Activated CD4-positive, alpha-beta memory T cell treated with anti-CD3 and anti-CD28 coated beads for 36 hours (primary cell): ENCODE data around the gene GPR45. TPM values are rescaled to one million over a fixed set of nuclear protein-coding genes. Genes with fewer than 3 reads are reported as not detected.

Experiments
- CTCF ChIA-PET: fragments of 350-600 bp; sonication (Branson Sonifier 250); formaldehyde crosslinking; loops from one replicate; lab custom pipeline; 2021; ENCODE audit warnings: antibody characterized with exemption, inconsistent platforms; lab: Charles Lee
- POLR2A ChIA-PET: fragments of 350-600 bp; sonication (Branson Sonifier 250); formaldehyde crosslinking; loops from one replicate; lab custom pipeline; 2021; ENCODE audit warnings: antibody characterized with exemption; lab: Charles Lee
- DNase-seq: peaks from one replicate; pipeline ENCODE4 v3.0.0-alpha.2; 2020
- H3K27ac Mint-ChIP-seq: one replicate; pipeline ENCODE4 v1.8.0; 2021; ENCODE audit warnings: mixed read lengths
- H3K27me3 Mint-ChIP-seq: one replicate; pipeline ENCODE4 v1.8.0; 2021; ENCODE audit warnings: mixed read lengths
- H3K36me3 Mint-ChIP-seq: one replicate; pipeline ENCODE4 v1.8.0; 2021; ENCODE audit warnings: mixed read lengths
- H3K4me1 Mint-ChIP-seq: one replicate; pipeline ENCODE4 v1.8.0; 2021; ENCODE audit warnings: low read depth, mixed read lengths
- H3K4me3 Mint-ChIP-seq: one replicate; pipeline ENCODE4 v1.8.0; 2021; ENCODE audit warnings: mild to moderate bottlenecking, mixed read lengths
- H3K9me3 Mint-ChIP-seq: one replicate; pipeline ENCODE4 v1.8.0; 2021; ENCODE audit warnings: mixed read lengths
- intact Hi-C: fragments of 100-400 bp; cut with micrococcal nuclease; formaldehyde crosslinking; loops from one replicate; pipeline ENCODE4 v1.15.1; 2023
- total RNA-seq, 2 experiments: library from RNA; stranded (reverse); gene quantifications; one replicate each; pipeline ENCODE4 v1.2.3, GENCODE V29; 2021

Gene GPR45, protein sequence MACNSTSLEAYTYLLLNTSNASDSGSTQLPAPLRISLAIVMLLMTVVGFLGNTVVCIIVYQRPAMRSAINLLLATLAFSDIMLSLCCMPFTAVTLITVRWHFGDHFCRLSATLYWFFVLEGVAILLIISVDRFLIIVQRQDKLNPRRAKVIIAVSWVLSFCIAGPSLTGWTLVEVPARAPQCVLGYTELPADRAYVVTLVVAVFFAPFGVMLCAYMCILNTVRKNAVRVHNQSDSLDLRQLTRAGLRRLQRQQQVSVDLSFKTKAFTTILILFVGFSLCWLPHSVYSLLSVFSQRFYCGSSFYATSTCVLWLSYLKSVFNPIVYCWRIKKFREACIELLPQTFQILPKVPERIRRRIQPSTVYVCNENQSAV
- total RNA-seq, result not detected

DNA sequence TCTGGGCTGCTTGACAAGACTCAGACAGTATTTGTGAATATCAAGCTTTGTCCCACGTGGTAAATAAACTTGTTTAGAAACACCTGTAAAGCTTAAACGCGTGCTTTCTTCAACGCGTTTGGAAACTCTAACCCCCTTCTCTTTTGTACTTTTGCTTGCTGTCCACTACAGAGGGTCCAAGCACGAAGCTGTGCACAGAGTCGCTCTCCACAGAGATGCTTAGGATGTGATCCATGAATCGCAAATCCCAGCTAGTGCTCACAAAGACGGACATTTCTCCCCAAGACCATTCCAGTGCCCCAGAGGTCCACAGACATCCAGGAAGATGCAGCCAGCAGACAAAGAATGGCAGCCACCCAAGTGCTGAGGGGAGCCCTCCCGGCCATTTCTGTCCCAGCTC lies at the start of gene GPR45:
Gene GPR45 (plus strand): TSS at position 301 of the 400 bp plus-strand sequence. CDS start 116 bp downstream, outside the sequence.
- H3K4me3 Mint-ChIP-seq, result no peak within 1 kb of the TSS
- intact Hi-C loops, result no loop called here
- no peaks in the 10 kb centered on the region for H3K9me3 Mint-ChIP-seq
- DNase-seq, result no peak
- H3K4me1 Mint-ChIP-seq, result peaks cover 13% of the 10 kb centered on the region
- H3K27me3 Mint-ChIP-seq, result peaks cover 8% of the 10 kb centered on the region
- ChIA-PET POLR2A (no interaction called here), CTCF (interaction anchor here (0.8 to 7.7 kb wide), 2 partner anchors 11 to 126 kb away, joined by 5 to 222 read pairs; no protein-coding TSS in a partner anchor)
- H3K27ac Mint-ChIP-seq, result no peak within 1 kb of the TSS
- H3K36me3 Mint-ChIP-seq, result no peaks in the 10 kb centered on the region

DNA sequence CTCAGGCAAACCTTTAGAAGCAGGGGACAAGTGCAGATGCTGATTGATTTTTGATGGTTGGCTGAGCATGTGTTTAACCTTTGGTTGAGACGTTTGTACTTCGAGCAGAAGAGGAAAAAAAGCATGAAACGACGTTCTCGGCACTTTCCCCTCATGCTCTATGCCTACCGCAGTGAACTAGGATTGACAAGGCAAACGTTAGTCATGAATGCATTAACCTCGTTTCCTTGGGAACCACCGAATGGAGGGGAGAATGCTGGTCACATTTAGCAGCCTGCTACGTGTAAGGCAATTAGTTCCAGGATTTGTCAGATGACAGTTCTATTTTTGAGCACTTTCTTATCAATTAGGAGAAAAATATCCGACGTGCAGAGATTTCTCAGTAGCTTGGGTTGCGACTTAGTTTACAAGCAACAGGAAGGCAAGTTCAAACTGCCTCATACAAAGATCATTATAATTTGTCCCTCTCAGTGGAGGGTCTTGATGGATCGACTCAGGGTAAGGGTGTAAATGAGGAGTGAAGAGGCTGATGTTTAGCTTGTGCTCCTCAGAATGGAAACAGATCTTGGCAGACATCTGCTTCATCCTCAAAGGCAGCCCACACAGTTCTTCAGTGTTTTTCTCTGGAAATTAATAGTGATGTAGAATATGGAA lies 47.4 kb upstream of the GPR45 start:
- CTCF ChIA-PET, result interaction anchor here (0.6 kb wide), 1 partner anchor 1153 kb away, joined by 4 read pairs; no protein-coding TSS in a partner anchor
- intact Hi-C loops, result no loop called here
- POLR2A ChIA-PET, result no interaction called here
- DNase-seq, result no peak
- Mint-ChIP-seq H3K27me3 (peaks cover 20% of the 10 kb centered on the region), H3K4me1 (no peaks in the 10 kb centered on the region), H3K9me3 (peaks cover 5% of the 10 kb centered on the region), H3K27ac (no peak overlapping the region), H3K36me3 (no peaks in the 10 kb centered on the region), H3K4me3 (no peak overlapping the region)

- intact Hi-C loops, result no loop called here
- no peaks in the 10 kb centered on the region for H3K4me1 Mint-ChIP-seq
- H3K9me3 Mint-ChIP-seq, result no peaks in the 10 kb centered on the region
- H3K27me3 Mint-ChIP-seq, result peaks cover 19% of the 10 kb centered on the region
- DNase-seq, result no peak
- no peak overlapping the region for H3K4me3 Mint-ChIP-seq
- POLR2A ChIA-PET, result no interaction called here
- no peaks in the 10 kb centered on the region for H3K36me3 Mint-ChIP-seq
- H3K27ac Mint-ChIP-seq, result no peak overlapping the region
- CTCF ChIA-PET, result interaction anchor here (1.0 kb wide), 1 partner anchor 42 kb away, joined by 3 read pairs; no protein-coding TSS in a partner anchor
Measured at GRCh38 chr2:105196651-105197050, 44.9 kb upstream of the GPR45 start.

DNA sequence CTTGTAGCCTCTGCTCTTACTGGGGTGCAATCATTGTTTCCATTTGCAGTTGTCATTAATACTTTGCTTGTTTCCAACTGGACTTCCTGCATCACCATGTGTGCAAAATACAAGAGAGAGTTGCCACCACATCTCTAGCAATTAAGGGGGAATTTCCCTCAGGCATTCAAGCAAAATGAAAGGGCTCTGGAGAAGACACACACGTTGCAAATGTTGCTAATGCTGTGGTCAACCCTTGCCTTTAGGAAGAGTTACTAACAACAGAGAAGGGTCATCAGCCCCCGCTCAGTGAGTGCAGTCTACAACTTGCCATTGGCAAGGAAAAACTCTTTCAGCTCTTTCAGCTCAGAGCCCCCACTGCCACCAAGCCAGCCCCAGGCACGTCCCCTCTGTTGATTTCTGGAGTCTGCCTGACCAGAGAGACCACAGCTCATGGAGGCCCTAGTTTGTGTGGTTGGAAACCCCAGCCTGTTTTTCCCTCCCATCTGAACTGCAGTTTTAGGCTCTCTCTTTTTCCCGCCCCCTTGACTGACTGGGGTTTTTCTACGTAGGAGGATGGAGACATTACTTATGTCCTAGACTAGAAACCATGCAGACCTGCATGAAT lies 25.9 kb upstream of the GPR45 start:
- H3K4me1 Mint-ChIP-seq, result no peaks in the 10 kb centered on the region
- no peak overlapping the region for H3K27ac Mint-ChIP-seq
- no peaks in the 10 kb centered on the region for H3K36me3 Mint-ChIP-seq
- H3K27me3 Mint-ChIP-seq, result peaks cover 7% of the 10 kb centered on the region
- intact Hi-C loops, result no loop called here
- CTCF ChIA-PET, result no interaction called here
- no peaks in the 10 kb centered on the region for H3K9me3 Mint-ChIP-seq
- H3K4me3 Mint-ChIP-seq, result no peak overlapping the region
- DNase-seq, result no peak
- POLR2A ChIA-PET, result no interaction called here

GRCh38 chr2:105220604-105221003 lies 20.9 kb upstream of the GPR45 start:
- no peaks in the 10 kb centered on the region for H3K9me3 Mint-ChIP-seq
- no peak overlapping the region for H3K27ac Mint-ChIP-seq
- no peaks in the 10 kb centered on the region for H3K36me3 Mint-ChIP-seq
- intact Hi-C loops, result no loop called here
- H3K27me3 Mint-ChIP-seq, result peaks cover 5% of the 10 kb centered on the region
- H3K4me1 Mint-ChIP-seq, result no peaks in the 10 kb centered on the region
- ChIA-PET CTCF (no interaction called here), POLR2A (no interaction called here)
- DNase-seq, result no peak
- H3K4me3 Mint-ChIP-seq, result no peak overlapping the region

DNA sequence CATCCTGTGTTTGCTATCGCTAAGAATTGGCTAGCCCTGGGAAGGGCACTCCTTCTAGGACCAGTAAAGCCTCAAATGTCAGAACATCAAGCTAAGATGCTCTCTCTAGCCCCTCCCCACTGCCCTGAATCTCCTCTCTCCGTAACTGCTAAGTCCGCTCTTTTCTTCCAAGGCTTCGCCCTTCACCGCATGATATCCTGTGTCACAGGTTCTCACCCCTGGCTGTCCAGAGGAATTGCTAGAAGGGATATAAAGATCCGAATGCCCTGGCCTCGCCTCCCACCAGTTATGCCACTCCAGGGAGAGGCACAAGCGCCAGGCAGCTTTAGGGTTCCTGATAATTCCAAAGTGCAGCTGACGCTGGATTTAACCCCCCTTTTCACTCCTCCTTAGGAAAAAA lies 17.1 kb upstream of the GPR45 start:
- H3K4me3 Mint-ChIP-seq, result no peak overlapping the region

GRCh38 chr2:105231232-105231619 lies 10.3 kb upstream of the GPR45 start:
- CTCF ChIA-PET, result interaction anchor here (0.5 to 2.0 kb wide), 4 partner anchors 9 to 116 kb away, joined by 3 to 7 read pairs (median 6); no protein-coding TSS in a partner anchor
- POLR2A ChIA-PET, result no interaction called here
- Mint-ChIP-seq H3K36me3 (no peaks in the 10 kb centered on the region), H3K27me3 (peaks cover 4% of the 10 kb centered on the region), H3K27ac (no peak overlapping the region), H3K4me3 (no peak overlapping the region), H3K9me3 (no peaks in the 10 kb centered on the region), H3K4me1 (no peaks in the 10 kb centered on the region)
- no peak for DNase-seq
- intact Hi-C loops, result no loop called here

More for the DNA sequence above, 17.1 kb upstream of the GPR45 start:
- intact Hi-C loops, result no loop called here
- no peaks in the 10 kb centered on the region for H3K9me3 Mint-ChIP-seq
- ChIA-PET POLR2A (no interaction called here), CTCF (interaction anchor here (0.6 kb wide), 1 partner anchor 14 kb away, joined by 5 read pairs; no protein-coding TSS in a partner anchor)
- DNase-seq, result no peak
- H3K4me1 Mint-ChIP-seq, result no peaks in the 10 kb centered on the region
- H3K27me3 Mint-ChIP-seq, result peaks cover 2% of the 10 kb centered on the region
- H3K27ac Mint-ChIP-seq, result no peak overlapping the region
- H3K36me3 Mint-ChIP-seq, result no peaks in the 10 kb centered on the region

GRCh38 chr2:105235388-105236059 lies 6.0 kb upstream of the GPR45 start:
- Mint-ChIP-seq H3K27ac (no peak overlapping the region), H3K27me3 (peaks cover 11% of the 10 kb centered on the region), H3K4me1 (peaks cover 13% of the 10 kb centered on the region), H3K36me3 (no peaks in the 10 kb centered on the region), H3K9me3 (no peaks in the 10 kb centered on the region), H3K4me3 (no peak overlapping the region)
- CTCF ChIA-PET, result interaction anchor here (0.6 to 7.7 kb wide), 16 partner anchors 8 to 199 kb away, joined by 3 to 222 read pairs (median 4); partner anchors contain the start of gene MRPS9
- intact Hi-C loops, result loop anchor here (1.0 kb wide), 1 partner anchor 121 kb away; no protein-coding TSS in a partner anchor
- peak; percentile 77 for DNase-seq
- POLR2A ChIA-PET, result interaction anchor here (1.1 kb wide), 1 partner anchor 123 kb away, joined by 4 read pairs; no protein-coding TSS in a partner anchor

GRCh38 chr2:105236060-105236424 lies 5.5 kb upstream of the GPR45 start:
- intact Hi-C loops, result no loop called here
- H3K27ac Mint-ChIP-seq, result no peak overlapping the region
- no peak for DNase-seq
- H3K4me1 Mint-ChIP-seq, result peaks cover 13% of the 10 kb centered on the region
- no peaks in the 10 kb centered on the region for H3K9me3 Mint-ChIP-seq
- H3K4me3 Mint-ChIP-seq, result no peak overlapping the region
- ChIA-PET CTCF (interaction anchor here (0.6 to 7.7 kb wide), 16 partner anchors 9 to 198 kb away, joined by 3 to 222 read pairs (median 4); partner anchors contain the start of gene MRPS9), POLR2A (interaction anchor here (1.1 kb wide), 1 partner anchor 124 kb away, joined by 4 read pairs; no protein-coding TSS in a partner anchor)
- H3K27me3 Mint-ChIP-seq, result peaks cover 11% of the 10 kb centered on the region
- no peaks in the 10 kb centered on the region for H3K36me3 Mint-ChIP-seq

- Mint-ChIP-seq H3K4me3 (no peak overlapping the region), H3K27me3 (peaks cover 11% of the 10 kb centered on the region), H3K27ac (no peak overlapping the region), H3K4me1 (peaks cover 13% of the 10 kb centered on the region), H3K9me3 (no peaks in the 10 kb centered on the region), H3K36me3 (no peaks in the 10 kb centered on the region)
- ChIA-PET POLR2A (interaction anchor here (0.7 kb wide), 1 partner anchor 91 kb away, joined by 3 read pairs; no protein-coding TSS in a partner anchor), CTCF (interaction anchor here (0.7 to 7.7 kb wide), 13 partner anchors 10 to 387 kb away, joined by 3 to 222 read pairs (median 4); partner anchors contain the start of gene MRPS9)
- intact Hi-C loops, result no loop called here
- peak; percentile 28 for DNase-seq
Measured at GRCh38 chr2:105237045-105237765, 4.3 kb upstream of the GPR45 start.
